Caco-2 (cell line): ENCODE measurements around the gene REP15. TPM values are rescaled to one million over a fixed set of nuclear protein-coding genes. Genes with fewer than 3 reads are reported as not detected.

Source experiments
- BruUV-seq: library from RNA; stranded (reverse); fragments of 400-500 nt; replicated peaks from 2 replicates; lab custom pipeline; 2021; lab: Mats Ljungman, UMichigan
- CTCF ChIA-PET: fragments of 300-600 bp; sonication (Branson Sonifier 250); formaldehyde crosslinking; loops from one replicate; lab custom pipeline; 2022; ENCODE audit warnings: antibody characterized with exemption; lab: Charles Lee
- POLR2A ChIA-PET: fragments of 300-600 bp; sonication (Branson Sonifier 250); formaldehyde crosslinking; loops from one replicate; lab custom pipeline; 2022; ENCODE audit warnings: antibody characterized with exemption; lab: Charles Lee
- DNase-seq, 2 experiments: peaks; one replicate each; pipeline versions ENCODE4 v3.0.0 to v3.0.0-alpha.2; 2020 to 2022
- H3K27me3 ChIP-seq: replicated peaks from 2 replicates; pipeline ENCODE4 v1.6.0; 2011; ENCODE audit warnings: low read length; ENCODE audit not compliant: control insufficient read depth, insufficient read depth
- H3K36me3 ChIP-seq: 2 replicates; pipeline ENCODE4 v1.5.1; 2011; ENCODE audit warnings: low read length; ENCODE audit not compliant: control insufficient read depth, insufficient read depth
- H3K4me1 ChIP-seq: fragments of 250-450 bp; sonication (Bioruptor Pico); 2 replicates; pipeline ENCODE4 v1.5.1; 2020; ENCODE audit warnings: mild to moderate bottlenecking
- H3K4me3 ChIP-seq: 2 replicates; pipeline ENCODE4 v1.5.1; 2011; ENCODE audit warnings: low read depth, mild to moderate bottlenecking, control low read depth, low read length
- H3K9me3 ChIP-seq: fragments of 250-450 bp; sonication (Bioruptor Pico); 2 replicates; pipeline ENCODE4 v1.5.1; 2020; ENCODE audit warnings: mild to moderate bottlenecking, moderate library complexity
- H3K27ac Mint-ChIP-seq: one replicate; pipeline ENCODE4 v1.8.0; 2022; ENCODE audit warnings: mixed read lengths; ENCODE audit not compliant: unreplicated experiment
- H3K27me3 Mint-ChIP-seq: one replicate; pipeline ENCODE4 v1.8.0; 2022; ENCODE audit warnings: mixed read lengths; ENCODE audit not compliant: insufficient read depth, unreplicated experiment
- H3K36me3 Mint-ChIP-seq: one replicate; pipeline ENCODE4 v1.8.0; 2022; ENCODE audit warnings: mild to moderate bottlenecking, mixed read lengths; ENCODE audit not compliant: insufficient read depth, unreplicated experiment
- H3K4me1 Mint-ChIP-seq: one replicate; pipeline ENCODE4 v1.8.0; 2022; ENCODE audit warnings: low read depth, mixed read lengths; ENCODE audit not compliant: unreplicated experiment
- H3K4me3 Mint-ChIP-seq: one replicate; pipeline ENCODE4 v1.8.0; 2022; ENCODE audit warnings: mild to moderate bottlenecking, moderate library complexity, mixed read lengths; ENCODE audit not compliant: unreplicated experiment
- H3K9me3 Mint-ChIP-seq: one replicate; pipeline ENCODE4 v1.8.0; 2022; ENCODE audit warnings: mixed read lengths; ENCODE audit not compliant: unreplicated experiment
- CTCF ChIP-seq, 2 experiments: fragments of 200-600 bp in 1 of 2; IDR thresholded peaks; 1 replicate in 1 of 2; 2 replicates in 1 of 2; pipeline versions ENCODE4 v1.5.1 to v1.8.0; 2011 to 2022; ENCODE audit warnings: antibody characterized with exemption in 1 of 2, control low read depth in 1 of 2, inconsistent platforms in 1 of 2, low read depth in 1 of 2, low read length in 1 of 2, mild to moderate bottlenecking in 1 of 2, moderate library complexity in 1 of 2; ENCODE audit not compliant: insufficient read depth in 1 of 2, severe bottlenecking in 1 of 2, unreplicated experiment in 1 of 2
- intact Hi-C: fragments of 100-400 bp; cut with micrococcal nuclease; formaldehyde crosslinking; loops from one replicate; pipeline ENCODE4 v1.10.0; 2022; ENCODE audit not compliant: unreplicated experiment
- total RNA-seq: library from RNA; stranded (reverse); gene quantifications from 2 replicates; pipeline ENCODE4 v1.2.3, GENCODE V29; 2022

The REP15 gene
- total RNA-seq, 1 experiment from 2014 or later = 2.3 TPM

DNA sequence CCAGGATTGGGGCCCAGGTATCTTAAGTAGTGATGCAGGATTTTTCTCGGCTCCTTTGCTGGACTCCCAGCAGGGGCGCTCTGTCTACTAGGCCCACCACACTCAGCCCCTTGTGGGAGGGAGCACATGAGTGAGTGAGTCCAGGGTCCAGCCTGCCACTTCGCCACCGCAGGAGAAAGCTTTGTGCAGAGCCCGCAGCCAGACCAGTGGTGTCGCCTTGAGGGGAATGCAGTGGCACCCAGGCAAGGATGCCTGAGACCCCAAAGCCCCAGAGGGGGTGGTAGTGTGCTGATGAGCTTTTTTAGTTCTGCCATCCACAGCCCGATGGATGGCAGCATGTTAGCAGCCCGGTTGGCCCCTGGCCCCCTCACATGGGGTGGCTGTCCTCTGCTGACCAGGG lies 9.0 kb downstream of the REP15 start:
- Mint-ChIP-seq H3K9me3 (no peaks in the 10 kb centered on the region), H3K27ac (no peak overlapping the region), H3K4me1 (no peaks in the 10 kb centered on the region), H3K27me3 (no peaks in the 10 kb centered on the region), H3K4me3 (no peak overlapping the region), H3K36me3 (no peaks in the 10 kb centered on the region)
- ChIA-PET POLR2A (no interaction called here), CTCF (no interaction called here)
- Histone ChIP-seq H3K9me3 (no peaks in the 10 kb centered on the region), H3K4me3 (no peak overlapping the region), H3K27me3 (no peaks in the 10 kb centered on the region), H3K36me3 (no peaks in the 10 kb centered on the region), H3K4me1 (no peaks in the 10 kb centered on the region)
- peak in 1 of 2 experiments; percentile 38 for TF ChIP-seq CTCF (IDR thresholded peaks at IDR 0.05; ENCODE audit: insufficient read depth in 1 of 2, low read depth in 1 of 2, low read length in 1 of 2, severe bottlenecking in 1 of 2, unreplicated experiment in 1 of 2)
- intact Hi-C loops = no loop called here
- DNase-seq = peak; percentile 40 to 53
- BruUV-seq = no TSS peak

GRCh38 chr12:27707216-27707615 lies 11.0 kb downstream of the REP15 start:
- no peak overlapping the region for H3K4me3 ChIP-seq
- Mint-ChIP-seq H3K9me3 (no peaks in the 10 kb centered on the region), H3K36me3 (peaks cover 8% of the 10 kb centered on the region), H3K27me3 (no peaks in the 10 kb centered on the region), H3K4me1 (peaks cover 8% of the 10 kb centered on the region), H3K4me3 (no peak overlapping the region), H3K27ac (no peak overlapping the region)
- ChIA-PET POLR2A (no interaction called here), CTCF (no interaction called here)
- intact Hi-C loops = no loop called here
- no peaks in the 10 kb centered on the region for H3K4me1 ChIP-seq
- no TSS peak for BruUV-seq
- TF ChIP-seq CTCF (IDR thresholded peaks at IDR 0.05; ENCODE audit: insufficient read depth in 1 of 2, low read depth in 1 of 2, low read length in 1 of 2, severe bottlenecking in 1 of 2, unreplicated experiment in 1 of 2) = no peak
- no peaks in the 10 kb centered on the region for H3K27me3 ChIP-seq
- H3K9me3 ChIP-seq = no peaks in the 10 kb centered on the region
- no peak for DNase-seq
- H3K36me3 ChIP-seq = no peaks in the 10 kb centered on the region

GRCh38 chr12:27709212-27709931 lies 13.1 kb downstream of the REP15 start:
- intact Hi-C loops = no loop called here
- Mint-ChIP-seq H3K27me3 (no peaks in the 10 kb centered on the region), H3K9me3 (no peaks in the 10 kb centered on the region), H3K27ac (peak overlapping the region; percentile 97), H3K4me3 (peak overlapping the region; percentile 93), H3K36me3 (peaks cover 13% of the 10 kb centered on the region), H3K4me1 (peaks cover 11% of the 10 kb centered on the region)
- BruUV-seq = no TSS peak
- no peak for DNase-seq
- POLR2A ChIA-PET = interaction anchor here (1.2 to 1.5 kb wide), 4 partner anchors 13 to 876 kb away, joined by 3 to 6 read pairs (median 4); partner anchors contain the start of genes ITPR2, KLHL42, MANSC4 and PPFIBP1
- no peak for TF ChIP-seq CTCF (IDR thresholded peaks at IDR 0.05; ENCODE audit: insufficient read depth in 1 of 2, low read depth in 1 of 2, low read length in 1 of 2, severe bottlenecking in 1 of 2, unreplicated experiment in 1 of 2)
- CTCF ChIA-PET = no interaction called here
- no peaks in the 10 kb centered on the region for H3K36me3 ChIP-seq
- peak overlapping the region; percentile 73 for H3K4me3 ChIP-seq
- no peaks in the 10 kb centered on the region for H3K4me1 ChIP-seq
- no peaks in the 10 kb centered on the region for H3K27me3 ChIP-seq
- no peaks in the 10 kb centered on the region for H3K9me3 ChIP-seq
